HepG2 (cell line): ENCODE data around the gene NCBP3. TPM values are rescaled to one million over a fixed set of nuclear protein-coding genes. Genes with fewer than 3 reads are reported as not detected.

ENCODE experiments used
- ATAC-seq: fragments of 200-7000 bp; cut with Tn5 transposase; 3 replicates; pipeline ENCODE4 v1.9.1; 2020; ENCODE audit warnings: mild to moderate bottlenecking, moderate library complexity
- BruUV-seq: library from RNA; stranded (reverse); fragments of 400-500 nt; replicated peaks from 2 replicates; lab custom pipeline; 2021; lab: Mats Ljungman, UMichigan
- CTCF ChIA-PET: fragments of 300-600 bp; formaldehyde crosslinking; extraction: SDS; loops from one replicate; lab custom pipeline; 2021; ENCODE audit warnings: low total read pairs, inconsistent platforms, low intra/inter-chr PET ratio; lab: Yijun Ruan, JAX
- POLR2A ChIA-PET: fragments of 350-600 bp; sonication (Branson Sonifier 250); formaldehyde crosslinking; loops from one replicate; lab custom pipeline; 2020; ENCODE audit warnings: antibody characterized with exemption, inconsistent platforms; lab: Yijun Ruan, JAX
- DNase-seq: peaks from one replicate; pipeline ENCODE4 v3.0.0-alpha.2; 2015; ENCODE audit warnings: low spot score
- FAIRE-seq: peaks from 3 replicates; lab custom pipeline; 2011; peaks lifted over from hg19 to GRCh38; lab: Jason Lieb, UNC
- H2AFZ ChIP-seq: one replicate; pipeline ENCODE4 v1.6.1; 2011; ENCODE audit warnings: low read length, inconsistent platforms
- H3K27ac ChIP-seq: fragments of 300-600 bp; 3 replicates; pipeline ENCODE4 v1.8.0; 2011; ENCODE audit warnings: mixed run types, mild to moderate bottlenecking, mixed read lengths, low read length, inconsistent platforms; ENCODE audit not compliant: insufficient read depth; ENCODE audit errors: extremely low read length
- H3K27me3 ChIP-seq, 2 experiments: fragments of 200-600 bp in 1 of 2; 2 replicates in 1 of 2; 3 replicates in 1 of 2; pipeline versions ENCODE4 v1.6.0 to v1.8.0; 2011; ENCODE audit warnings: low read length in 2 of 2, mild to moderate bottlenecking in 2 of 2, moderate library complexity in 2 of 2, inconsistent platforms in 1 of 2; ENCODE audit not compliant: insufficient read depth in 2 of 2, control insufficient read depth in 1 of 2
- H3K36me3 ChIP-seq, 2 experiments: fragments of 200-600 bp in 1 of 2; replicated peaks in 1 of 2; 2 replicates in 1 of 2; 3 replicates in 1 of 2; pipeline versions ENCODE4 v1.5.1 to v1.8.0; 2011; ENCODE audit warnings: low read length in 2 of 2, inconsistent platforms in 1 of 2; ENCODE audit not compliant: insufficient read depth in 2 of 2, control insufficient read depth in 1 of 2
- H3K4me1 ChIP-seq: 2 replicates; pipeline ENCODE4 v1.5.1; 2012; ENCODE audit warnings: low read length, inconsistent platforms; ENCODE audit not compliant: insufficient read depth
- H3K4me2 ChIP-seq: 2 replicates; pipeline ENCODE4 v1.6.0; 2011; ENCODE audit warnings: low read depth, low read length, inconsistent platforms
- H3K4me3 ChIP-seq, 3 experiments: fragments of 200-600 bp in 1 of 3; sonication (generic), shearing (Covaris generic) in 1 of 3; replicated peaks in 1 of 3; 2 replicates each; pipeline ENCODE4 v1.5.1; 2011 to 2016; ENCODE audit warnings: low read length in 3 of 3, inconsistent platforms in 2 of 3, low read depth in 2 of 3, mild to moderate bottlenecking in 2 of 3, control low read depth in 1 of 3, mixed read lengths in 1 of 3; ENCODE audit not compliant: insufficient read depth in 1 of 3
- H3K79me2 ChIP-seq: one replicate; pipeline ENCODE4 v1.6.1; 2011; ENCODE audit warnings: low read length, inconsistent platforms; ENCODE audit not compliant: insufficient read depth
- H3K9ac ChIP-seq: 2 replicates; pipeline ENCODE4 v1.6.0; 2011; ENCODE audit warnings: mild to moderate bottlenecking, low read depth, low read length, inconsistent platforms; ENCODE audit not compliant: insufficient read depth
- H3K9me3 ChIP-seq: 2 replicates; pipeline ENCODE4 v1.5.1; 2012; ENCODE audit warnings: mild to moderate bottlenecking, low read length
- H4K20me1 ChIP-seq: 2 replicates; pipeline ENCODE4 v1.6.0; 2011; ENCODE audit warnings: inconsistent platforms, mild to moderate bottlenecking, low read length, moderate library complexity; ENCODE audit not compliant: insufficient read depth
- FOXP1 ChIP-seq, 2 experiments: fragments of 450-650 bp in 1 of 2; IDR thresholded peaks; 2 replicates each; pipeline ENCODE4 v1.6.1; 2017 to 2018; ENCODE audit warnings: antibody characterized with exemption in 1 of 2
- KLF16 ChIP-seq, 2 experiments: sonication (generic) in 1 of 2; formaldehyde crosslinking in 1 of 2; IDR thresholded peaks; 2 replicates each; pipeline versions ENCODE4 v1.6.1 to v1.8.0; 2016 to 2023; ENCODE audit warnings: missing genetic modification reagents in 2 of 2, missing compliant biosample characterization in 1 of 2
- LCORL ChIP-seq, 2 experiments: fragments of 450-650 bp in 1 of 2; sonication (generic) in 1 of 2; formaldehyde crosslinking in 1 of 2; IDR thresholded peaks; 2 replicates each; pipeline versions ENCODE4 v1.5.0 to v1.6.1; 2017 to 2020; ENCODE audit warnings: antibody characterized with exemption in 1 of 2, missing genetic modification reagents in 1 of 2
- SP2 ChIP-seq: sonication (generic); formaldehyde crosslinking; IDR thresholded peaks from 2 replicates; pipeline ENCODE4 v1.5.1; 2020; ENCODE audit warnings: mild to moderate bottlenecking, missing genetic modification reagents
- SRY ChIP-seq: sonication (generic); formaldehyde crosslinking; IDR thresholded peaks from 2 replicates; pipeline ENCODE4 v1.8.0; 2022; ENCODE audit warnings: mild to moderate bottlenecking, missing genetic modification reagents
- TCF7L2 ChIP-seq: IDR thresholded peaks from 2 replicates; pipeline ENCODE4 v1.6.1; 2011; ENCODE audit warnings: mild to moderate bottlenecking, low read depth, low read length, moderate library complexity
- TOPORS ChIP-seq: sonication (generic); formaldehyde crosslinking; IDR thresholded peaks from 2 replicates; pipeline ENCODE4 v1.8.0; 2023; ENCODE audit warnings: mild to moderate bottlenecking, missing genetic modification reagents
- ZBTB20 ChIP-seq: sonication (generic); formaldehyde crosslinking; IDR thresholded peaks from 2 replicates; pipeline ENCODE4 v1.8.1; 2023; ENCODE audit warnings: missing genetic modification reagents, low read depth, mild to moderate bottlenecking, borderline replicate concordance
- ZNF30 ChIP-seq: sonication (generic); formaldehyde crosslinking; IDR thresholded peaks from 2 replicates; pipeline ENCODE4 v1.5.0; 2020; ENCODE audit warnings: mild to moderate bottlenecking, missing genetic modification reagents
- ZNF577 ChIP-seq: sonication (generic); formaldehyde crosslinking; IDR thresholded peaks from 2 replicates; pipeline ENCODE4 v1.4.0; 2020; ENCODE audit warnings: mild to moderate bottlenecking, low read depth, missing genetic modification reagents, borderline replicate concordance
- ZNF619 ChIP-seq: sonication (generic); formaldehyde crosslinking; IDR thresholded peaks from 2 replicates; pipeline ENCODE4 v1.4.0; 2020; ENCODE audit warnings: mild to moderate bottlenecking, missing genetic modification reagents
- ZNF749 ChIP-seq: sonication (generic); formaldehyde crosslinking; IDR thresholded peaks from 2 replicates; pipeline ENCODE4 v1.8.0; 2022; ENCODE audit warnings: mild to moderate bottlenecking, missing genetic modification reagents, moderate library complexity, borderline replicate concordance
- ZNF839 ChIP-seq: sonication (generic); formaldehyde crosslinking; IDR thresholded peaks from 2 replicates; pipeline ENCODE4 v1.4.0; 2020; ENCODE audit warnings: missing genetic modification reagents, mild to moderate bottlenecking, borderline replicate concordance
- WGBS: methylation state at CpG from one replicate; pipeline ENCODE4 v1.1.6; 2017; ENCODE audit warnings: low lambda C conversion rate; 5-methylcytosine and 5-hydroxymethylcytosine counted together
- in situ Hi-C: cut with HindIII; loops from 2 replicates; pipeline ENCODE4 v1.10.0; 2017; ENCODE audit warnings: low pct_unique_long_range_greater_than_20kb; ENCODE audit not compliant: extremely low pct_ligation_motif_present
- intact Hi-C: fragments of 100-400 bp; cut with micrococcal nuclease; formaldehyde crosslinking; loops from one replicate; pipeline ENCODE4 v1.10.0; 2022; ENCODE audit not compliant: unreplicated experiment
- polyA plus RNA-seq, 8 experiments: library from polyadenylated mRNA; depleted of rRNA in 3 of 8; stranded (reverse) in 7 of 8; unstranded in 1 of 8; fragments of >200 nt; fragmentation: Illumina TruSeq in 4 of 8; extraction: Trizol in 4 of 8; gene quantifications; 2 replicates each; pipeline versions ENCODE4 v1.2.1 to v1.2.3, GENCODE V29; 2011 to 2016; ENCODE audit warnings: low read depth in 4 of 8, missing spikeins in 1 of 8, mixed read lengths in 1 of 8; ENCODE audit not compliant: insufficient read depth in 1 of 8
- total RNA-seq, 5 experiments: library from RNA; depleted of rRNA; stranded (reverse); fragments of >200 nt; fragmentation: Illumina TruSeq; extraction: Trizol; gene quantifications; 2 replicates each; pipeline ENCODE4 v1.2.3, GENCODE V29; 2016; ENCODE audit warnings: low read depth in 1 of 5
- TF ChIP-seq, protein P1 (sequence below): IDR thresholded peaks from 2 replicates; pipeline ENCODE4 v1.6.1; 2012; ENCODE audit warnings: inconsistent platforms
- TF ChIP-seq, protein P2 (sequence below): IDR thresholded peaks from 2 replicates; pipeline ENCODE4 v1.6.1; 2016; ENCODE audit warnings: mild to moderate bottlenecking, missing biosample characterization, missing genetic modification reagents
- TF ChIP-seq, protein P3 (sequence below): sonication (generic); formaldehyde crosslinking; IDR thresholded peaks from 2 replicates; pipeline ENCODE4 v1.5.1; 2020; ENCODE audit warnings: missing genetic modification reagents, mild to moderate bottlenecking, borderline replicate concordance
- TF ChIP-seq, protein P4 (sequence below): sonication (generic); formaldehyde crosslinking; IDR thresholded peaks from 2 replicates; pipeline ENCODE4 v1.4.0; 2020; ENCODE audit warnings: mild to moderate bottlenecking, missing genetic modification reagents, borderline replicate concordance

The NCBP3 gene
- total and polyA plus RNA-seq, 2 of the 13 experiments (the other 11 are each of a cell fraction or from before 2014, with no cell fraction given): 19.5 to 24.8 TPM

DNA sequence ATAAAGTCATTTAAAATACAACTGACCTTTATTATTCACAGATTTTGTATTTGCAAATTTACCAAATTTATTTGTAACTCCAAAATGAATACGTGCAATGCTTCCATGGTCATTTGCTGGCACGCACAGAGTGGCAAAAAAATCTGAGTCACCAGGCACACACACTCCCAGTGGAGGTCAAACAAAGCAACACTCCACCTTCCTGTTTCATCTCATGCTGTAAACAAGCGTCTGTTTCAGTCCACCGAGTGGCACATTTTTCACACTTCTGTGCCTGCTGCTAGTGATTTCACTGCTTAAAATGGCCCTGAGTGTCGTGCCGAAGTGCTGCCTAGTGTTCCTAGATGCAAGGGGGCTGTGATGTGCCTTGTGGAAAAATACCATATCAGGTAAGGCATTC is 27.3 kb downstream of the NCBP3 start (continued):
- TF ChIP-seq LCORL (IDR thresholded peaks at IDR 0.05): no peak
- no peak for TF ChIP-seq LCORL (CRISPR knock-in tag; IDR thresholded peaks at IDR 0.05)
- no peak for TF ChIP-seq KLF16 (CRISPR knock-in tag; IDR thresholded peaks at IDR 0.05)
- no peak for TF ChIP-seq FOXP1 (IDR thresholded peaks at IDR 0.05)
- peak; percentile 77 for TF ChIP-seq FOXP1 (CRISPR knock-in tag; IDR thresholded peaks at IDR 0.05)
- TF ChIP-seq ZNF619 (CRISPR knock-in tag): no peak
- no peak for TF ChIP-seq TCF7L2

DNA sequence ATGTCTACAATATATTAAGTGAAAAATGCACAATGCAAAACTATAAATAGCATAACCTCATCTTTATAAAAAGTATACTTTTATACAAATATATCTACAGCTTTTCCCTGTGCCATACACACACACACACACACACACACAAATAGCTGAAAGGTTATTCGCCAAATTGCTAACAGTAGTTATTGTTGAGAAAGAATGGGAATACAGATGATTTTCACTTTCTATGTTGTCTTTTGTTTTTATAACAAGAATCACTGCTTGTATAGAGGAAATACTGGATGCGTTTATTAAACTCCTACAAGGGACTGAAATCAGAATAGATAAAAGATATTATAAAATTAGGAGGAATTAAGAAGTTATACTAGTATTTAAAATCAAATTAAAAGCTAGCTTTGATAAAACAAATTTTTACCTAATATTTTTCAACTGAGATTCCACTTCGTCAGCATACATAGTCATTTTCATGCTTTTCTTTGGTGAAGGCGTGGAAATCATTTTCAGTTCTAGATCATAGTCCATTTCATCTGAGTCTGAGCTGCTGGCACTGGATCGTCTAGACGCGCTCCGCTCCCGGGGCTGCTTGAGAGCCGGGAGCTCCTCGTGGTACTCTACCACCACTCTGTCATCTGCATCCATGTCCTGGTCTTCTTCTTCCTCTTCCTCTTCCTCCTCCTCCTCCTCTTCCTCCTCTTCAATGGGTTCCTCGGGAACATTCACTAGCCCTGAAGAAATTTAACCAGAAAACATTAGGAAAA is 28.0 kb downstream of the NCBP3 start:
- POLR2A ChIA-PET: no interaction called here
- Histone ChIP-seq H3K9me3 (no peaks in the 10 kb centered on the region), H3K79me2 (no peaks in the 10 kb centered on the region), H4K20me1 (no peaks in the 10 kb centered on the region), H2AFZ (no peak overlapping the region), H3K9ac (no peak overlapping the region), H3K4me1 (peaks cover 10% of the 10 kb centered on the region; the same call in 1 of the 2 replicates), H3K4me2 (no peak overlapping the region), H3K27ac (no peak overlapping the region), H3K27me3 (no peaks in the 10 kb centered on the region), H3K36me3 (peaks cover 10 to 62% of the 10 kb centered on the region in 2 experiments; a peak in 4 of 5 replicates), H3K4me3 (no peak overlapping the region)
- no peak for ATAC-seq
- WGBS: 96% methylated on average over 12 of the region's 12 CpGs
- intact Hi-C loops: no loop called here
- BruUV-seq: no TSS peak
- in situ Hi-C loops: no loop called here
- DNase-seq: no peak
- FAIRE-seq: no peak
- CTCF ChIA-PET: no interaction called here
- TF ChIP-seq, protein P1, sequence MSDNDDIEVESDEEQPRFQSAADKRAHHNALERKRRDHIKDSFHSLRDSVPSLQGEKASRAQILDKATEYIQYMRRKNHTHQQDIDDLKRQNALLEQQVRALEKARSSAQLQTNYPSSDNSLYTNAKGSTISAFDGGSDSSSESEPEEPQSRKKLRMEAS: no peak
- TF ChIP-seq TOPORS (CRISPR knock-in tag) (no peak), SP2 (CRISPR knock-in tag) (no peak), ZBTB20 (no peak), ZNF577 (no peak), ZNF30 (CRISPR knock-in tag) (no peak), ZNF749 (CRISPR knock-in tag) (no peak), SRY (CRISPR knock-in tag) (no peak), ZNF839 (CRISPR knock-in tag) (no peak)
- TF ChIP-seq, protein P2, sequence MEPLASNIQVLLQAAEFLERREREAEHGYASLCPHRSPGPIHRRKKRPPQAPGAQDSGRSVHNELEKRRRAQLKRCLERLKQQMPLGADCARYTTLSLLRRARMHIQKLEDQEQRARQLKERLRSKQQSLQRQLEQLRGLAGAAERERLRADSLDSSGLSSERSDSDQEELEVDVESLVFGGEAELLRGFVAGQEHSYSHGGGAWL: no peak
- TF ChIP-seq, protein P3, sequence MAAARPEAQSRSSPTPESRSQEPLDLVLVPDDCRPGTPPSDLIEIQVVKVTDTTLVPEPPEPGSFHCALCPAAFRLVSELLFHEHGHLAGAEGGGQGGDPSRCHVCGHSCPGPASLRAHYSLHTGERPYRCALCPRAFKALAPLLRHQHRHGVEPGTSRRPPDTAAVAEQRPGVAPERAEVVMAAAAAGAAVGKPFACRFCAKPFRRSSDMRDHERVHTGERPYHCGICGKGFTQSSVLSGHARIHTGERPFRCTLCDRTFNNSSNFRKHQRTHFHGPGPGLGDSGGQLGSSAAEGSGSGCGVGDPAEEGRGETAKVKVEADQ (CRISPR knock-in tag): no peak
- TF ChIP-seq, protein P4, sequence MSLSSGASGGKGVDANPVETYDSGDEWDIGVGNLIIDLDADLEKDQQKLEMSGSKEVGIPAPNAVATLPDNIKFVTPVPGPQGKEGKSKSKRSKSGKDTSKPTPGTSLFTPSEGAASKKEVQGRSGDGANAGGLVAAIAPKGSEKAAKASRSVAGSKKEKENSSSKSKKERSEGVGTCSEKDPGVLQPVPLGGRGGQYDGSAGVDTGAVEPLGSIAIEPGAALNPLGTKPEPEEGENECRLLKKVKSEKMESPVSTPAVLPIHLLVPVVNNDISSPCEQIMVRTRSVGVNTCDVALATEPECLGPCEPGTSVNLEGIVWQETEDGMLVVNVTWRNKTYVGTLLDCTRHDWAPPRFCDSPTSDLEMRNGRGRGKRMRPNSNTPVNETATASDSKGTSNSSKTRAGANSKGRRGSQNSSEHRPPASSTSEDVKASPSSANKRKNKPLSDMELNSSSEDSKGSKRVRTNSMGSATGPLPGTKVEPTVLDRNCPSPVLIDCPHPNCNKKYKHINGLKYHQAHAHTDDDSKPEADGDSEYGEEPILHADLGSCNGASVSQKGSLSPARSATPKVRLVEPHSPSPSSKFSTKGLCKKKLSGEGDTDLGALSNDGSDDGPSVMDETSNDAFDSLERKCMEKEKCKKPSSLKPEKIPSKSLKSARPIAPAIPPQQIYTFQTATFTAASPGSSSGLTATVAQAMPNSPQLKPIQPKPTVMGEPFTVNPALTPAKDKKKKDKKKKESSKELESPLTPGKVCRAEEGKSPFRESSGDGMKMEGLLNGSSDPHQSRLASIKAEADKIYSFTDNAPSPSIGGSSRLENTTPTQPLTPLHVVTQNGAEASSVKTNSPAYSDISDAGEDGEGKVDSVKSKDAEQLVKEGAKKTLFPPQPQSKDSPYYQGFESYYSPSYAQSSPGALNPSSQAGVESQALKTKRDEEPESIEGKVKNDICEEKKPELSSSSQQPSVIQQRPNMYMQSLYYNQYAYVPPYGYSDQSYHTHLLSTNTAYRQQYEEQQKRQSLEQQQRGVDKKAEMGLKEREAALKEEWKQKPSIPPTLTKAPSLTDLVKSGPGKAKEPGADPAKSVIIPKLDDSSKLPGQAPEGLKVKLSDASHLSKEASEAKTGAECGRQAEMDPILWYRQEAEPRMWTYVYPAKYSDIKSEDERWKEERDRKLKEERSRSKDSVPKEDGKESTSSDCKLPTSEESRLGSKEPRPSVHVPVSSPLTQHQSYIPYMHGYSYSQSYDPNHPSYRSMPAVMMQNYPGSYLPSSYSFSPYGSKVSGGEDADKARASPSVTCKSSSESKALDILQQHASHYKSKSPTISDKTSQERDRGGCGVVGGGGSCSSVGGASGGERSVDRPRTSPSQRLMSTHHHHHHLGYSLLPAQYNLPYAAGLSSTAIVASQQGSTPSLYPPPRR: no peak
